ENCODE results near the gene SCAMP2. TPM values are rescaled to one million over a fixed set of nuclear protein-coding genes. Genes with fewer than 3 reads are reported as not detected.

Gene SCAMP2
- total and polyA plus RNA-seq, 2 of the 13 experiments (the other 11 are each of a cell fraction or from before 2014, with no cell fraction given) = 34.8 to 121 TPM

DNA sequence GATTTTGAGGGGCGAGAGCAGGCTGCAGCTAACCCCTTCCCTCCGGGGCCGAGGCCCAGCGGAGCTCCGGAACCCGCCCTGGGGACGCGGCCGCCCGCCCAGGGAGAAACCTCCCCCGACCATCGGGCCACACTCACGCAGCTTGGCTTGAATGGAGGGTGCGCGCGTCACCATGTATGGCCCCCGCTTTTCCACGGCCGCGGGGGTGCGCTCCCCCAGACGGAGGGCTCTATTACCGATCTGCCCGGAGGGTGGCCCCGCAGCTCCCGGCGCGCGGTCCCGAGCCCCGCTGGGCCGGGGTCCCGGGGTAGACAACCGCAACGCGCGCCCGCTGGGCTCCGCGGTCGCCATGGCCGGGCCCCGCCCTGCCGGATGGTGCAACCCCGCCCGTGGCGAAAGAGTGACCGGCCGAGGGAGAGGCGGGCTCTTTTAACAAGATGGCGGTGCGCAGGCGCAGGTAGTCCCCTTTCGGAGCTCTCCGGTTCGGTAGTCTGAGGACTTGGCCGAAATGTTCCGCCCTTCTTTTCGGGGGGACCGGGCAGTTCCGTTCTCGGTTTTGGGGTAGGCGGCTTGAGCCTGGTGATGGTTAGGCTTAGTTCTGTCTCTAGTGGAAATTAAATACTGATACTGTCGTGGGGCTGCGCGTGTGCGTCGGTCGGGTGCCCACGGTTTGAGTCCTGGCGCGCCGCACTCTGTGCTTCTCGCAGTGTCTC is 33.4 kb upstream of the SCAMP2 start, which contains the start of gene FAM219B (continued):
- TF ChIP-seq, protein P1, sequence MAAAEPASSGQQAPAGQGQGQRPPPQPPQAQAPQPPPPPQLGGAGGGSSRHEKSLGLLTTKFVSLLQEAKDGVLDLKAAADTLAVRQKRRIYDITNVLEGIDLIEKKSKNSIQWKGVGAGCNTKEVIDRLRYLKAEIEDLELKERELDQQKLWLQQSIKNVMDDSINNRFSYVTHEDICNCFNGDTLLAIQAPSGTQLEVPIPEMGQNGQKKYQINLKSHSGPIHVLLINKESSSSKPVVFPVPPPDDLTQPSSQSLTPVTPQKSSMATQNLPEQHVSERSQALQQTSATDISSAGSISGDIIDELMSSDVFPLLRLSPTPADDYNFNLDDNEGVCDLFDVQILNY (CRISPR knock-in tag; conservative IDR thresholded peaks at IDR 0.05) = peak; percentile 13; the same call in 1 of the 2 replicates
- TF ChIP-seq ZNF263 (CRISPR knock-in tag; IDR thresholded peaks at IDR 0.05) (peak; percentile 18; the same call in 1 of the 2 replicates), HDAC1 (CRISPR knock-in tag; IDR thresholded peaks at IDR 0.05) (peak; percentile 23; the same call in 1 of the 2 replicates), GATA4 (IDR thresholded peaks at IDR 0.05; ENCODE audit: borderline replicate concordance, low read depth) (peak; percentile 56; the same call in 1 of the 2 replicates), SMAD9 (CRISPR knock-in tag; IDR thresholded peaks at IDR 0.05) (peak; percentile 29; the same call in 1 of the 2 replicates), ZNF660 (CRISPR knock-in tag; IDR thresholded peaks at IDR 0.05; ENCODE audit: borderline replicate concordance, low read depth) (0 out of 2 replicates have a peak, but pooled peaks have one; percentile 18), ZNF766 (CRISPR knock-in tag; IDR thresholded peaks at IDR 0.05; ENCODE audit: borderline replicate concordance) (no peak), ZNF878 (CRISPR knock-in tag; IDR thresholded peaks at IDR 0.05) (0 out of 2 replicates have a peak, but pooled peaks have one; percentile 36), SP1 (IDR thresholded peaks at IDR 0.05) (no peak), SP1 (CRISPR knock-in tag; IDR thresholded peaks at IDR 0.05) (peak; percentile 36; the same call in 1 of the 2 replicates), ZNF777 (CRISPR knock-in tag; IDR thresholded peaks at IDR 0.05) (no peak), CBX5 (CRISPR knock-in tag; IDR thresholded peaks at IDR 0.05; ENCODE audit: borderline replicate concordance) (no peak; the same call in 1 of the 2 replicates), ZNF556 (CRISPR knock-in tag; IDR thresholded peaks at IDR 0.05; ENCODE audit: borderline replicate concordance) (0 out of 2 replicates have a peak, but pooled peaks have one; percentile 11), ZNF20 (CRISPR knock-in tag; IDR thresholded peaks at IDR 0.05) (0 out of 2 replicates have a peak, but pooled peaks have one; percentile 80), MEF2D (CRISPR knock-in tag; IDR thresholded peaks at IDR 0.05) (no peak), ATM (IDR thresholded peaks at IDR 0.05; ENCODE audit: borderline replicate concordance) (no peak), U2AF2 (IDR thresholded peaks at IDR 0.05; ENCODE audit: low read depth, low read length) (no peak), ZNF350 (CRISPR knock-in tag; IDR thresholded peaks at IDR 0.05; ENCODE audit: borderline replicate concordance, low read depth) (no peak), ZNF274 (CRISPR knock-in tag; IDR thresholded peaks at IDR 0.05) (peak; percentile 56; the same call in 1 of the 2 replicates), ZBTB1 (CRISPR knock-in tag; IDR thresholded peaks at IDR 0.05; ENCODE audit: borderline replicate concordance) (no peak)
- TF ChIP-seq, protein P2, sequence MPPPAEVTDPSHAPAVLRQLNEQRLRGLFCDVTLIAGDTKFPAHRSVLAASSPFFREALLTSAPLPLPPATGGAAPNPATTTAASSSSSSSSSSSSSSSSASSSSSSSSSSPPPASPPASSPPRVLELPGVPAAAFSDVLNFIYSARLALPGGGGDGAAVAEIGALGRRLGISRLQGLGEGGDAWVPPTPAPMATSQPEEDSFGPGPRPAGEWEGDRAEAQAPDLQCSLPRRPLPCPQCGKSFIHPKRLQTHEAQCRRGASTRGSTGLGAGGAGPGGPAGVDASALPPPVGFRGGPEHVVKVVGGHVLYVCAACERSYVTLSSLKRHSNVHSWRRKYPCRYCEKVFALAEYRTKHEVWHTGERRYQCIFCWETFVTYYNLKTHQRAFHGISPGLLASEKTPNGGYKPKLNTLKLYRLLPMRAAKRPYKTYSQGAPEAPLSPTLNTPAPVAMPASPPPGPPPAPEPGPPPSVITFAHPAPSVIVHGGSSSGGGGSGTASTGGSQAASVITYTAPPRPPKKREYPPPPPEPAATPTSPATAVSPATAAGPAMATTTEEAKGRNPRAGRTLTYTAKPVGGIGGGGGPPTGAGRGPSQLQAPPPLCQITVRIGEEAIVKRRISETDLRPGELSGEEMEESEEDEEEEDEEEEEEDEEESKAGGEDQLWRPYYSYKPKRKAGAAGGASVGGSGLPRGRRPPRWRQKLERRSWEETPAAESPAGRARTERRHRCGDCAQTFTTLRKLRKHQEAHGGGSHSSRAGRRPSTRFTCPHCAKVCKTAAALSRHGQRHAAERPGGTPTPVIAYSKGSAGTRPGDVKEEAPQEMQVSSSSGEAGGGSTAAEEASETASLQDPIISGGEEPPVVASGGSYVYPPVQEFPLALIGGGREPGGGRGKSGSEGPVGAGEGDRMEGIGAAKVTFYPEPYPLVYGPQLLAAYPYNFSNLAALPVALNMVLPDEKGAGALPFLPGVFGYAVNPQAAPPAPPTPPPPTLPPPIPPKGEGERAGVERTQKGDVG (CRISPR knock-in tag; IDR thresholded peaks at IDR 0.05; ENCODE audit: borderline replicate concordance) = no peak
- TF ChIP-seq, protein P3, sequence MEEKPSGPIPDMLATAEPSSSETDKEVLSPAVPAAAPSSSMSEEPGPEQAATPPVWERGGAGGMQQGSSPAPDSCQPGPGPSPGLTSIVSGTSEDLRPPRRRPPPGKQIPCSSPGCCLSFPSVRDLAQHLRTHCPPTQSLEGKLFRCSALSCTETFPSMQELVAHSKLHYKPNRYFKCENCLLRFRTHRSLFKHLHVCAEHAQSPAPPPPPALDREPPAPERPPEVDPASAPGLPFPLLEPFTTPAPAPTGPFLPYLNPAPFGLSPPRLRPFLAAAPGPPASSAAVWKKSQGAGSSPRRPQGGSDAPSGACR (CRISPR knock-in tag; IDR thresholded peaks at IDR 0.05) = no peak
- TF ChIP-seq, protein P4, sequence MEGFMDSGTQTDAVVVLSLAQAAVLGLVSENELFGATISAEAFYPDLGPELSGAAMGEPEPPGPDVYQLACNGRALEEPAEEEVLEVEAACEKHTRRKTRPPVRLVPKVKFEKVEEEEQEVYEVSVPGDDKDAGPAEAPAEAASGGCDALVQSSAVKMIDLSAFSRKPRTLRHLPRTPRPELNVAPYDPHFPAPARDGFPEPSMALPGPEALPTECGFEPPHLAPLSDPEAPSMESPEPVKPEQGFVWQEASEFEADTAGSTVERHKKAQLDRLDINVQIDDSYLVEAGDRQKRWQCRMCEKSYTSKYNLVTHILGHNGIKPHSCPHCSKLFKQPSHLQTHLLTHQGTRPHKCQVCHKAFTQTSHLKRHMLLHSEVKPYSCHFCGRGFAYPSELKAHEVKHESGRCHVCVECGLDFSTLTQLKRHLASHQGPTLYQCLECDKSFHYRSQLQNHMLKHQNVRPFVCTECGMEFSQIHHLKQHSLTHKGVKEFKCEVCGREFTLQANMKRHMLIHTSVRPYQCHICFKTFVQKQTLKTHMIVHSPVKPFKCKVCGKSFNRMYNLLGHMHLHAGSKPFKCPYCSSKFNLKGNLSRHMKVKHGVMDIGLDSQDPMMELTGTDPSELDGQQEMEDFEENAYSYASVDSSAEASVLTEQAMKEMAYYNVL (CRISPR knock-in tag; IDR thresholded peaks at IDR 0.05; ENCODE audit: borderline replicate concordance) = 0 out of 2 replicates have a peak, but pooled peaks have one; percentile 42

Measured in HepG2 (cell line).